K562 (cell line): ENCODE results near the gene RHD. TPM values are rescaled to one million over a fixed set of nuclear protein-coding genes. Genes with fewer than 3 reads are reported as not detected.

ENCODE experiments used
- ATF1 ChIP-seq, 2 experiments: fragments of 450-650 bp in 1 of 2; IDR thresholded peaks; 2 replicates each; pipeline ENCODE4 v1.6.1; 2016; ENCODE audit warnings: missing compliant biosample characterization in 1 of 2, missing genetic modification characterization in 1 of 2
- CEBPZ ChIP-seq: fragments of 150-350 bp; IDR thresholded peaks from 2 replicates; pipeline ENCODE4 v1.6.1; 2014; ENCODE audit warnings: low read depth, mild to moderate bottlenecking, low read length, borderline replicate concordance
- E2F1 ChIP-seq: sonication (generic); formaldehyde crosslinking; IDR thresholded peaks from 2 replicates; pipeline ENCODE4 v1.8.1; 2023; ENCODE audit warnings: mild to moderate bottlenecking, missing genetic modification reagents, moderate library complexity
- GATAD2A ChIP-seq: fragments of 450-650 bp; IDR thresholded peaks from 2 replicates; pipeline ENCODE4 v1.6.1; 2017
- HNRNPL ChIP-seq: fragments of 200-400 bp; formaldehyde crosslinking; IDR thresholded peaks from 2 replicates; pipeline ENCODE4 v1.6.1; 2017; ENCODE audit warnings: low read depth, mild to moderate bottlenecking, low read length
- JUND ChIP-seq, 2 experiments: IDR thresholded peaks; 2 replicates in 1 of 2; 3 replicates in 1 of 2; pipeline ENCODE4 v1.6.1; 2011; ENCODE audit warnings: borderline replicate concordance in 2 of 2, low read depth in 2 of 2, low read length in 2 of 2, improper control_type of control experiment in 1 of 2, missing biosample characterization in 1 of 2, missing genetic modification characterization in 1 of 2, missing genetic modification reagents in 1 of 2
- KDM2B ChIP-seq: fragments of 250-450 bp; sonication (Bioruptor Pico); IDR thresholded peaks from 2 replicates; pipeline ENCODE4 v1.8.0; 2021; ENCODE audit warnings: mild to moderate bottlenecking, moderate library complexity
- KDM4B ChIP-seq, 2 experiments: fragments of 450-650 bp in 1 of 2; sonication (generic) in 1 of 2; IDR thresholded peaks; 2 replicates each; pipeline ENCODE4 v1.6.1; 2016 to 2017; ENCODE audit warnings: borderline replicate concordance in 2 of 2, antibody characterized with exemption in 1 of 2, low read depth in 1 of 2, mild to moderate bottlenecking in 1 of 2
- MXI1 ChIP-seq: IDR thresholded peaks from 2 replicates; pipeline ENCODE4 v1.6.1; 2011; ENCODE audit warnings: low read depth, mild to moderate bottlenecking, improper control_type of control experiment, low read length
- NR3C1 ChIP-seq: sonication (generic); formaldehyde crosslinking; IDR thresholded peaks from 2 replicates; pipeline ENCODE4 v1.8.1; 2022; ENCODE audit warnings: missing genetic modification reagents
- OTX1 ChIP-seq: fragments of 450-650 bp; formaldehyde crosslinking; IDR thresholded peaks from 2 replicates; pipeline ENCODE4 v1.4.0; 2022; ENCODE audit warnings: mild to moderate bottlenecking
- PPARD ChIP-seq: fragments of 250-450 bp; sonication (Bioruptor Pico); IDR thresholded peaks from 2 replicates; pipeline ENCODE4 v1.8.0; 2022; ENCODE audit warnings: inconsistent platforms, mild to moderate bottlenecking, moderate library complexity
- SIN3B ChIP-seq: fragments of 450-650 bp; IDR thresholded peaks from 2 replicates; pipeline ENCODE4 v1.6.1; 2017; ENCODE audit warnings: low read depth, mild to moderate bottlenecking, moderate library complexity
- SMAD1 ChIP-seq: fragments of 150-350 bp; IDR thresholded peaks from 2 replicates; pipeline ENCODE4 v1.6.1; 2014; ENCODE audit warnings: low read length, low read depth; ENCODE audit not compliant: partially characterized antibody
- TAF7 ChIP-seq: fragments of 450-650 bp; IDR thresholded peaks from 2 replicates; pipeline ENCODE4 v1.6.1; 2016; ENCODE audit warnings: missing genetic modification characterization, missing compliant biosample characterization
- THAP7 ChIP-seq: fragments of 250-450 bp; sonication (Bioruptor Pico); IDR thresholded peaks from 2 replicates; pipeline ENCODE4 v1.5.0; 2021
- ZBTB43 ChIP-seq: sonication (generic); formaldehyde crosslinking; IDR thresholded peaks from 2 replicates; pipeline ENCODE4 v1.8.0; 2023; ENCODE audit warnings: mild to moderate bottlenecking, missing genetic modification reagents
- ZNF217 ChIP-seq: sonication (generic); formaldehyde crosslinking; IDR thresholded peaks from 2 replicates; pipeline ENCODE4 v1.8.0; 2022; ENCODE audit warnings: mild to moderate bottlenecking, missing genetic modification reagents
- ZNF561 ChIP-seq: fragments of 450-650 bp; formaldehyde crosslinking; conservative IDR thresholded peaks from 2 replicates; pipeline ENCODE4 v1.4.0; 2020; ENCODE audit warnings: mild to moderate bottlenecking, moderate library complexity
- ZNF584 ChIP-seq: fragments of 200-800 bp; sonication (Bioruptor generic); IDR thresholded peaks from 2 replicates; pipeline ENCODE4 v1.6.1; 2016; ENCODE audit warnings: low read depth, mild to moderate bottlenecking, missing genetic modification characterization, missing compliant biosample characterization
- polyA plus RNA-seq, 8 experiments: library from polyadenylated mRNA; depleted of rRNA in 4 of 8; stranded (reverse) in 5 of 8; unstranded in 3 of 8; fragments of >200 nt; fragmentation: Nextera tagmentation in 2 of 8; fragmentation: Illumina TruSeq in 1 of 8; extraction: Ambion mirVana in 2 of 8; extraction: Trizol in 1 of 8; gene quantifications; 2 replicates each; pipeline versions ENCODE4 v1.2.1 to v1.2.3, GENCODE V29; 2011 to 2014; ENCODE audit warnings: inconsistent platforms in 1 of 8, missing spikeins in 1 of 8
- total RNA-seq, 7 experiments: library from RNA; depleted of rRNA in 6 of 7; stranded (reverse); fragments of >200 nt in 6 of 7; fragmentation: Illumina TruSeq in 2 of 7; extraction: Trizol in 2 of 7; gene quantifications; 2 replicates each; pipeline versions ENCODE4 v1.2.1 to v1.2.3, GENCODE V29; 2011 to 2021; ENCODE audit warnings: low replicate concordance in 1 of 7

Gene RHD
- total and polyA plus RNA-seq, 9 of the 15 experiments (the other 6 are each of a cell fraction or from before 2014, with no cell fraction given) = 8.8 to 32.4 (median 15.0) TPM

- TF ChIP-seq MXI1 (no peak), ZBTB43 (0 out of 2 replicates have a peak, but pooled peaks have one; percentile 14), E2F1 (CRISPR knock-in tag) (0 out of 2 replicates have a peak, but pooled peaks have one; percentile 31), ZNF561 (CRISPR knock-in tag) (no peak), JUND (IDR thresholded peaks at IDR 0.05; ENCODE audit: borderline replicate concordance, low read depth, low read length) (0 out of 2 replicates have a peak, but pooled peaks have one; percentile 3), JUND (tag; IDR thresholded peaks at IDR 0.05; ENCODE audit: borderline replicate concordance, low read depth, low read length) (no peak), KDM4B (IDR thresholded peaks at IDR 0.05; ENCODE audit: borderline replicate concordance in 2 of 2, low read depth in 1 of 2) (0 out of 4 replicates have a peak, but pooled peaks of 1 of the 2 experiments have one; percentile 21), CEBPZ (no peak), KDM2B (CRISPR knock-in tag) (no peak), THAP7 (peak; percentile 19; the same call in 1 of the 2 replicates), HNRNPL (peak; percentile 76; the same call in 1 of the 2 replicates), OTX1 (CRISPR knock-in tag) (0 out of 2 replicates have a peak, but pooled peaks have one; percentile 20), PPARD (CRISPR knock-in tag) (no peak), ZNF584 (no peak), ZNF217 (CRISPR knock-in tag) (no peak), SIN3B (0 out of 2 replicates have a peak, but pooled peaks have one; percentile 20), ATF1 (CRISPR knock-in tag; IDR thresholded peaks at IDR 0.05) (no peak), ATF1 (tag; IDR thresholded peaks at IDR 0.05) (peak; percentile 65), TAF7 (peak; percentile 38; the same call in 1 of the 2 replicates), NR3C1 (CRISPR knock-in tag) (no peak), GATAD2A (0 out of 2 replicates have a peak, but pooled peaks have one; percentile 12), SMAD1 (peak; percentile 12)
Observed at GRCh38 chr1:25338188-25338981, 66.1 kb downstream of the RHD start, which contains the start of gene TMEM50A (continued).
